NT2/D1 (cell line): ENCODE data around the gene ZBTB24.

Experiments
- SUZ12 ChIP-seq: IDR thresholded peaks from 2 replicates; pipeline ENCODE4 v1.6.1; 2011; ENCODE audit not compliant: insufficient read length, insufficient read depth; ENCODE audit errors: extremely low read depth
- YY1 ChIP-seq: IDR thresholded peaks from 2 replicates; pipeline ENCODE4 v1.6.1; 2011; ENCODE audit not compliant: insufficient read length, insufficient read depth
- ZNF274 ChIP-seq: IDR thresholded peaks from 2 replicates; pipeline ENCODE4 v1.6.1; 2011; ENCODE audit warnings: mild to moderate bottlenecking, low read depth, low read length

DNA sequence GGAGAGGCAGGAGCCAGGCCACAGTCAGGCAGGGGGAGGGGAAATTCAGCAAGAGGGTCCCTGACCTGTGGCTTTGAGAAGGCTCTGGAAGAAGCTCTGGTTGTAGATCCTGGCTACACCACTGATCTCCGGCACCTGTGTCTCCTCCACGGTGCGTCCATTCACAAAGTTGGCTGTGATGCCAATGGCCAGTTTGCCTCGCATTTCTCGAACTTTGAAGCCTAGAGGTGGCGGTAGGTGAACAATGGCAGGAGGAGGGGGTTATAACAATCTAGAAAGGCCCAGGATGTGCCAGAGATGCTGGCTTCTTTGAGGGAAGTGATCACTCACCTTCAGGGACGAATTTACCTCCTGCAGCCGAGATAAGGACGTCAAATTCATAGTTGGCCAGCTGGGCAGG is 30.8 kb downstream of the ZBTB24 start:
- no peak for TF ChIP-seq ZNF274
- TF ChIP-seq YY1 = no peak
- TF ChIP-seq SUZ12 = no peak
